A673 (cell line): ENCODE measurements around the gene GLIPR1.

Experiments
- EZH2 ChIP-seq: fragments of 200-600 bp; sonication (generic); IDR thresholded peaks from 2 replicates; pipeline ENCODE4 v1.6.1; 2017; ENCODE audit warnings: borderline replicate concordance, low read depth, mild to moderate bottlenecking, mixed read lengths, antibody characterized with exemption, low read length; ENCODE audit not compliant: poor library complexity, severe bottlenecking
- TF ChIP-seq, protein P1 (sequence below): fragments of 300-800, 200-600 bp; sonication (generic); conservative IDR thresholded peaks from 2 replicates; pipeline ENCODE4 v1.5.1; 2017; ENCODE audit warnings: low read depth, mild to moderate bottlenecking, antibody characterized with exemption, low read length, moderate library complexity, mixed read lengths

DNA sequence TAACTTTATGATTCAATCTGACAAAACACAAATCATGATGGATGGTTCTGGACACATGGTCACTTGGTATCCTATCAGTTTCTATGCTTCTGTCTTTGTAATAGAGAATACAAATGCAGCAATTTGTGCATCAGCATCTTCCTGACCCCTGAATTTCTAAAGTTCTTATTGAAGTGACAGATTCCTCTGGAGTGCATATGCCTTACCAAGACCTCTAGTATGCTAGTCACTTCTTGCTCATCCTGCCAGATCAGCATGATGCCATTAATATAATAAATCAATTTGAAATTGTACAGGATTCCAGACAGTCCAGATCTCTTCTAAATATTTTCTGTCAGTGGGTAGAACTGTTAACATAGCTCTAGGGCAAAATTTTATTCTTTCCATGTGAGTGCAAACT, 40.6 kb upstream of the GLIPR1 start:
- TF ChIP-seq, protein P1, sequence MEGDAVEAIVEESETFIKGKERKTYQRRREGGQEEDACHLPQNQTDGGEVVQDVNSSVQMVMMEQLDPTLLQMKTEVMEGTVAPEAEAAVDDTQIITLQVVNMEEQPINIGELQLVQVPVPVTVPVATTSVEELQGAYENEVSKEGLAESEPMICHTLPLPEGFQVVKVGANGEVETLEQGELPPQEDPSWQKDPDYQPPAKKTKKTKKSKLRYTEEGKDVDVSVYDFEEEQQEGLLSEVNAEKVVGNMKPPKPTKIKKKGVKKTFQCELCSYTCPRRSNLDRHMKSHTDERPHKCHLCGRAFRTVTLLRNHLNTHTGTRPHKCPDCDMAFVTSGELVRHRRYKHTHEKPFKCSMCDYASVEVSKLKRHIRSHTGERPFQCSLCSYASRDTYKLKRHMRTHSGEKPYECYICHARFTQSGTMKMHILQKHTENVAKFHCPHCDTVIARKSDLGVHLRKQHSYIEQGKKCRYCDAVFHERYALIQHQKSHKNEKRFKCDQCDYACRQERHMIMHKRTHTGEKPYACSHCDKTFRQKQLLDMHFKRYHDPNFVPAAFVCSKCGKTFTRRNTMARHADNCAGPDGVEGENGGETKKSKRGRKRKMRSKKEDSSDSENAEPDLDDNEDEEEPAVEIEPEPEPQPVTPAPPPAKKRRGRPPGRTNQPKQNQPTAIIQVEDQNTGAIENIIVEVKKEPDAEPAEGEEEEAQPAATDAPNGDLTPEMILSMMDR: no peak
- no peak for TF ChIP-seq EZH2
